GM13977 (cell line): ENCODE measurements around the gene ARID5A.

Experiments used
- DNase-seq: peaks from one replicate; pipeline ENCODE4 v3.0.0; 2012; ENCODE audit warnings: low spot score
- in situ Hi-C: fragments of 300-500 bp; cut with MboI; formaldehyde crosslinking; loops from one replicate; pipeline ENCODE4 v1.12.0; 2022; ENCODE audit warnings: low sequenced_read_pairs, low pct_unique_long_range_greater_than_20kb, mixed read lengths, inconsistent platforms; ENCODE audit not compliant: unreplicated experiment
- TF ChIP-seq, protein P1 (sequence below): IDR thresholded peaks from 2 replicates; pipeline ENCODE4 v1.5.1; 2012; ENCODE audit warnings: mild to moderate bottlenecking, control low read depth; ENCODE audit not compliant: insufficient read depth; ENCODE audit errors: extremely low read depth, missing control alignments

Gene ARID5A

GRCh38 chr2:96596596-96596995, 60.0 kb downstream of the ARID5A start:
- TF ChIP-seq, protein P1, sequence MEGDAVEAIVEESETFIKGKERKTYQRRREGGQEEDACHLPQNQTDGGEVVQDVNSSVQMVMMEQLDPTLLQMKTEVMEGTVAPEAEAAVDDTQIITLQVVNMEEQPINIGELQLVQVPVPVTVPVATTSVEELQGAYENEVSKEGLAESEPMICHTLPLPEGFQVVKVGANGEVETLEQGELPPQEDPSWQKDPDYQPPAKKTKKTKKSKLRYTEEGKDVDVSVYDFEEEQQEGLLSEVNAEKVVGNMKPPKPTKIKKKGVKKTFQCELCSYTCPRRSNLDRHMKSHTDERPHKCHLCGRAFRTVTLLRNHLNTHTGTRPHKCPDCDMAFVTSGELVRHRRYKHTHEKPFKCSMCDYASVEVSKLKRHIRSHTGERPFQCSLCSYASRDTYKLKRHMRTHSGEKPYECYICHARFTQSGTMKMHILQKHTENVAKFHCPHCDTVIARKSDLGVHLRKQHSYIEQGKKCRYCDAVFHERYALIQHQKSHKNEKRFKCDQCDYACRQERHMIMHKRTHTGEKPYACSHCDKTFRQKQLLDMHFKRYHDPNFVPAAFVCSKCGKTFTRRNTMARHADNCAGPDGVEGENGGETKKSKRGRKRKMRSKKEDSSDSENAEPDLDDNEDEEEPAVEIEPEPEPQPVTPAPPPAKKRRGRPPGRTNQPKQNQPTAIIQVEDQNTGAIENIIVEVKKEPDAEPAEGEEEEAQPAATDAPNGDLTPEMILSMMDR, result no peak
- in situ Hi-C loops, result no loop called here
- no peak for DNase-seq

DNA sequence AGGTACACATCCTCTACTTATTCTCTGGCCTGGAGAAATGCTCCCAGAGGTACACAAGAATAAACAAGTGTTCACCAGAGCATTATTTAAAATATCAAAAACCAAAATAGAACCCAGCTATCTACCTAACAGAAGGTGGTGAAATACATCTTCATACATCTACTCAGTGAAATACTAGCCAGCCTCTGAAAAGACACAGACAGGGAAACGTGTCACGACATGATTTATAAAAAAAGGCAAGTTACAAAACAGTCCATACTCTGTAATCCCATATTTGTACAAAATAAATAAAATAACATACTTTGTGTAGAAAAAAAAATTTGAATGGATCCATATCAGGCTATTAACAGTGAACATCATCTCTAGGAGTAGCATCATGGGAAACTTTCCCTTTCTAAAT, 63.4 kb downstream of the ARID5A start:
- TF ChIP-seq, protein P1, result no peak
- no peak for DNase-seq
- in situ Hi-C loops, result no loop called here

DNA sequence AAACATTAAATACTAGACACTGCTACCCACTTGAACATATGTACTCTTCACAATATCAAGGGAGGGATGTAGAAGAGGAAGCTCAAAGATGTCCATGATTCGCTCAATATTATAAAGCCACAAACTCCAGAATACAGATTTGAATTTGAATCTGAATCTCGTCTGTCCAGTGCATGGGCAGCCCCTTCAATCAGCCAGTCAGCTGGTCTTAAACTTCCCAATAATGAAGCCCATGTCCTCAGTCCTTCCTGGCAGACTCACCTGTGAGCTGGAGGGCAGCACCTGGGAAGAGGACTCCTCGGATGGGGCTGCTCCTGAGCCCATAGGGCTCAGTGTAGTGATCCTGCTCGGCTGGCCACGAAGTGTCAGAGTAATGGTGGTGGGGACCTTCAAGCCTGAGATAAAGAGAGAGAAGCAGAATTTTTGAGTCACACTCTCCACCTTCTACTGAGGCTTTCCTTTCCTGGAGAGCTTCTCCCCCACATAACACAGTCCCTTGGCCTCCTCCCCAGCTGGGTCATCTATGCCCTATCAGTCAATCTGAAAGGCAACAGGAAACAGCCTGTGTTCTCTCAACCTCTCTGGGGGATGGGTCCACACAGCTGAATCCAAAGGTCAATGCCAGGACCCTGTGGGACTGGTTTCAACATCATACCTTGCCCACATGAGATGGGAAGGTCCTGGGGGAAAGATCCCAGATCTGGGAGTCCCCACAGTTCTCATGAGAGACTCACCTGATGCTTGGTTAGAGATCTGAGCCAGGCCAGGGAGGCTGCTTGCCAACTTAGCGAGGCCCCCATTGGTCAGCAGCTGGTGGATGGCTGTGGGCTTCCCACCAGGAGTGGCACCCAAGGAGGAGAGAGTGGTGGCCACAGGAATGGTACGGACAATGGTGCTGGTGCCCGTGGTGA, 65.1 kb downstream of the ARID5A start:
- in situ Hi-C loops, result no loop called here
- DNase-seq, result no peak

More for the DNA sequence above, 65.1 kb downstream of the ARID5A start:
- TF ChIP-seq, protein P1, result no peak
